A549 (cell line): ENCODE data around the gene GPX4. TPM values are rescaled to one million over a fixed set of nuclear protein-coding genes. Genes with fewer than 3 reads are reported as not detected.
A peak's percentile ranks its signal among the peaks of the same experiment; 100 is the strongest.

Source experiments
- ATAC-seq, 2 experiments: fragments of 200-7000 bp in 1 of 2; fragments of >200 bp in 1 of 2; cut with Nextera tagmentation in 1 of 2; cut with Tn5 transposase in 1 of 2; 3 replicates each; pipeline versions ENCODE4 v1.8.0 to v1.9.1; 2018 to 2020; ENCODE audit warnings: mild to moderate bottlenecking in 1 of 2, moderate library complexity in 1 of 2
- CTCF ChIA-PET: fragments of 300-600 bp; sonication (Branson Sonifier 250); formaldehyde crosslinking; extraction: SDS; loops from one replicate; lab custom pipeline; 2021; ENCODE audit warnings: antibody characterized with exemption, inconsistent platforms; lab: Yijun Ruan, JAX
- POLR2A ChIA-PET: fragments of 350-600 bp; formaldehyde crosslinking; extraction: SDS; loops from one replicate; lab custom pipeline; 2021; ENCODE audit warnings: antibody characterized with exemption, inconsistent platforms; lab: Yijun Ruan, JAX
- DNase-seq, 2 experiments: peaks; one replicate each; pipeline versions ENCODE4 v3.0.0 to v3.0.0-alpha.2; 2011 to 2016; ENCODE audit warnings: low read depth in 1 of 2, low spot score in 1 of 2
- FAIRE-seq: peaks from 2 replicates; lab custom pipeline; 2011; peaks lifted over from hg19 to GRCh38; lab: Jason Lieb, UNC
- H3K27ac ChIP-seq, 2 experiments: fragments of >200 bp; sonication (Bioruptor Twin); formaldehyde crosslinking; 3 replicates each; pipeline ENCODE4 v1.5.1; 2016 to 2017
- H3K4me1 ChIP-seq: fragments of >200 bp; sonication (Bioruptor Twin); formaldehyde crosslinking; 3 replicates; pipeline ENCODE4 v1.6.1; 2016
- H3K4me2 ChIP-seq: fragments of >200 bp; sonication (Bioruptor Twin); formaldehyde crosslinking; 3 replicates; pipeline ENCODE4 v1.6.1; 2016
- H3K4me3 ChIP-seq: fragments of >200 bp; sonication (Bioruptor Twin); formaldehyde crosslinking; 3 replicates; pipeline ENCODE4 v1.5.1; 2016
- H3K9me3 ChIP-seq: fragments of >200 bp; sonication (Bioruptor Twin); formaldehyde crosslinking; 3 replicates; pipeline ENCODE4 v1.6.1; 2016
- CHD4 ChIP-seq: fragments of 200-600 bp; sonication (generic); IDR thresholded peaks from 2 replicates; pipeline ENCODE4 v1.6.1; 2016; ENCODE audit warnings: antibody characterized with exemption, mild to moderate bottlenecking, borderline replicate concordance
- EHF ChIP-seq: fragments of 250-450 bp; sonication (Bioruptor Pico); IDR thresholded peaks from 2 replicates; pipeline ENCODE4 v1.5.0; 2020; ENCODE audit warnings: mild to moderate bottlenecking
- EP300 ChIP-seq, 2 experiments: fragments of >200 bp; sonication (Bioruptor Twin); formaldehyde crosslinking; IDR thresholded peaks; 2 replicates in 1 of 2; 3 replicates in 1 of 2; pipeline ENCODE4 v1.6.1; 2016 to 2017
- HOXA7 ChIP-seq: fragments of 250-450 bp; sonication (Bioruptor Pico); IDR thresholded peaks from 2 replicates; pipeline ENCODE4 v1.5.0; 2020; ENCODE audit warnings: mild to moderate bottlenecking, moderate library complexity
- KDM1A ChIP-seq: fragments of 200-600 bp; sonication (generic); IDR thresholded peaks from 2 replicates; pipeline ENCODE4 v1.6.1; 2016; ENCODE audit warnings: low read depth, mild to moderate bottlenecking
- MAFK ChIP-seq: fragments of 450-650 bp; IDR thresholded peaks from 2 replicates; pipeline ENCODE4 v1.6.1; 2014; ENCODE audit not compliant: partially characterized antibody
- MAZ ChIP-seq: fragments of 150-350 bp; IDR thresholded peaks from 2 replicates; pipeline ENCODE4 v1.6.1; 2014; ENCODE audit warnings: antibody characterized with exemption, low read depth, low read length, borderline replicate concordance
- NPAS2 ChIP-seq: fragments of 250-450 bp; sonication (Bioruptor Pico); IDR thresholded peaks from 2 replicates; pipeline ENCODE4 v1.8.0; 2022; ENCODE audit warnings: mild to moderate bottlenecking, moderate library complexity, borderline replicate concordance
- RARB ChIP-seq: fragments of 250-450 bp; sonication (Bioruptor Pico); IDR thresholded peaks from 2 replicates; pipeline ENCODE4 v1.8.0; 2021; ENCODE audit warnings: mild to moderate bottlenecking, moderate library complexity
- TFCP2L1 ChIP-seq: fragments of 250-450 bp; sonication (Bioruptor Pico); IDR thresholded peaks from 2 replicates; pipeline ENCODE4 v1.5.0; 2021; ENCODE audit warnings: mild to moderate bottlenecking
- TP53 ChIP-seq: fragments of 250-450 bp; sonication (Bioruptor Pico); IDR thresholded peaks from 2 replicates; pipeline ENCODE4 v1.5.0; 2021; ENCODE audit warnings: mild to moderate bottlenecking, moderate library complexity
- ZSCAN20 ChIP-seq: fragments of 250-450 bp; sonication (Bioruptor Pico); IDR thresholded peaks from 2 replicates; pipeline ENCODE4 v1.8.0; 2022; ENCODE audit warnings: mild to moderate bottlenecking, moderate library complexity
- WGBS: methylation state at CpG from one replicate; pipeline ENCODE4 v1.1.6; 2017; ENCODE audit errors: missing lambda C conversion rate; 5-methylcytosine and 5-hydroxymethylcytosine counted together
- polyA plus RNA-seq, 4 experiments: library from polyadenylated mRNA; depleted of rRNA in 3 of 4; stranded (reverse); fragments of >200 nt; fragmentation: RNase III in 1 of 4; extraction: RNeasy Plus Mini Kit Qiagen cat#74134 plus additional on column Dnase treatment in 1 of 4; gene quantifications; 2 replicates in 3 of 4; 3 replicates in 1 of 4; pipeline ENCODE4 v1.2.3, GENCODE V29; 2011 to 2017
- TF ChIP-seq, protein P1 (sequence below): fragments of 250-450 bp; sonication (Bioruptor Pico); IDR thresholded peaks from 2 replicates; pipeline ENCODE4 v1.5.0; 2020; ENCODE audit warnings: low read depth, mild to moderate bottlenecking, moderate library complexity
- TF ChIP-seq, protein P2 (sequence below): IDR thresholded peaks from 2 replicates; pipeline ENCODE4 v1.6.1; 2012

GPX4 gene
- polyA plus RNA-seq, 2 of the 4 experiments (the other 2 are of a cell fraction) = 248 to 394 TPM

DNA sequence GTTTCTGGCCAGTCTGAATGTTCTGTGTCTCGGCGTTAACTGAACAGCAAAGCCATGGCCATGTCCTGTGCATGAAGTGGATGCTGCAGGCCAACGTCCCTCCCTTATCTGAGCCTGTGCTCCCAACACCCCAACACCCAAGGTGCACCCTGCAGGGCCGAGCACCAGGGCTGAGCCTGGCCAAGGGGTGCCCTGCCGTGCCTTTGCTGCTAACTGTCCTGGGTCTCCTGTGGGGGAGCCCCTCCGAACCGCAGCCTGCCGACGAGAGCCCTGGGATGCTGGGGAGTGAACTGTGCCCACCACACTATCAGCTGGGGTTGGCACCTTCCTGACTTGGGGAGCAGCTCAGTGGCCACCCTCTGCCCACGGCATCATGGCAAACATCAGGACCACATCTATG lies 17.6 kb downstream of the GPX4 start:
- no peak overlapping the region for H3K27ac ChIP-seq
- CTCF ChIA-PET = interaction anchor here (1.3 kb wide), 1 partner anchor 8 kb away, joined by 5 read pairs; no protein-coding TSS in a partner anchor
- TF ChIP-seq RARB (CRISPR knock-in tag) (no peak), EHF (no peak), HOXA7 (CRISPR knock-in tag) (no peak), TFCP2L1 (no peak), EP300 (IDR thresholded peaks at IDR 0.05) (no peak), KDM1A (no peak), TP53 (CRISPR knock-in tag) (no peak), ZSCAN20 (no peak), MAZ (no peak)
- TF ChIP-seq, protein P1, sequence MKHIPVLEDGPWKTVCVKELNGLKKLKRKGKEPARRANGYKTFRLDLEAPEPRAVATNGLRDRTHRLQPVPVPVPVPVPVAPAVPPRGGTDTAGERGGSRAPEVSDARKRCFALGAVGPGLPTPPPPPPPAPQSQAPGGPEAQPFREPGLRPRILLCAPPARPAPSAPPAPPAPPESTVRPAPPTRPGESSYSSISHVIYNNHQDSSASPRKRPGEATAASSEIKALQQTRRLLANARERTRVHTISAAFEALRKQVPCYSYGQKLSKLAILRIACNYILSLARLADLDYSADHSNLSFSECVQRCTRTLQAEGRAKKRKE = no peak
- no peak overlapping the region for H3K4me3 ChIP-seq
- H3K9me3 ChIP-seq = no peaks in the 10 kb centered on the region
- no peak overlapping the region for H3K4me2 ChIP-seq
- POLR2A ChIA-PET = interaction anchor here (1.3 kb wide), 1 partner anchor 17 kb away, joined by 3 read pairs; the partner anchor contains the start of gene GPX4
- FAIRE-seq = no peak
- H3K4me1 ChIP-seq = peaks cover 4% of the 10 kb centered on the region; the same call in 2 of the 3 replicates
- 98% methylated on average over 4 of the region's 10 CpGs for WGBS
- ATAC-seq = no peak
- no peak for DNase-seq

DNA sequence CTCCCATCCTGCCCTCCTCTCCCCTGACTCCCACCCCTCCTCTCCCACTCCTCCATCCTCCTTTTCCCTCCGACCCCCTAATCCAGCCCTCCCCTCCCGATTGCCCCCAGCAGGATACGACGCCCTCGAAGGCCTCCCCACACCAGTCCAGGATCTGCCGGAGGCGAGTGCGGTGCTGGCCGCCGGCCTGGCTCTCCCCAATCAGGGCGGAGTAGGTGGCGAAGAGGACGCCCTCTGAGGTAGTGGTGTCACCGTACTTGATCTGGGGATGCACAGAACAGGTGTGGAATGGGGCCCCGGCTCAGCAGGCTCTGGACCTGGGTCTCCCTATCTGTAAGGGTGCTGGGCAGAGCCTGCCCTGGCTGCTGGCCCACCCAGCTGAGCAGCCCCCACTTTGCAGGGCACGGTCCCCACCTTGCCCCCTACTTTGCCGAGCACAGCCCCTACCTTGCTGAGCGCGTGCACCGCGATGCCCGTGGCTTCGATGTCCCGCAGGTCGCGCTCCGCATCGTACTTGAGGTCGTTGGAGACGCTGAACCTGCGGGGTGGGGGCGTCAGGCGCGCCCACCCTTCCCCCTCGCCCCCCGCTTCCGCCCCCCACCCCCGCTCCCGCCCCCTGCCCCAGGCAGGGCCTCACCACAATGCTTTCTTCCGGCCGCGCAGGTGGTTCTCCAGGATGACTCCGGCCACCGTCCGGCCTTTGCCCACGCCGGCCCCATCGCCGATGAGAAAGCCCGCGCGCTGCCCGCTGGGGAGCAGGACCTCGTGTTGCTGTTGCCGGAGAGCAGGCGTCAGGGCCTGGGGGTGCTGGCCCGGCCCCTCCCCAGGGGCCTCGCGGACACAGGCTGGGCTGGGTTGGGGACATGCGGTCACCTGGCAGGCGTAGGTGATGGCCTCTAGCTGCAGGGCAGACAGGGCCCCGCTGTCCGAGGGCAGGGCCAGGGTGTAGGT lies 18.5 kb downstream of the GPX4 start:
- FAIRE-seq = no peak
- no peak overlapping the region for H3K4me2 ChIP-seq
- no peak for TF ChIP-seq NPAS2
- no peak for ATAC-seq
- CTCF ChIA-PET = interaction anchor here (0.7 to 4.5 kb wide), 4 partner anchors 9 to 71 kb away, joined by 3 to 29 read pairs (median 8); no protein-coding TSS in a partner anchor
- no peak overlapping the region for H3K27ac ChIP-seq
- no peak for DNase-seq
- no peaks in the 10 kb centered on the region for H3K9me3 ChIP-seq
- no peak overlapping the region for H3K4me3 ChIP-seq
- 94% methylated on average over 27 of the region's 63 CpGs for WGBS
- POLR2A ChIA-PET = interaction anchor here (0.7 to 1.0 kb wide), 2 partner anchors 33 to 44 kb away, joined by 3 read pairs; no protein-coding TSS in a partner anchor
- H3K4me1 ChIP-seq = peaks cover 9% of the 10 kb centered on the region; the same call in 2 of the 3 replicates

DNA sequence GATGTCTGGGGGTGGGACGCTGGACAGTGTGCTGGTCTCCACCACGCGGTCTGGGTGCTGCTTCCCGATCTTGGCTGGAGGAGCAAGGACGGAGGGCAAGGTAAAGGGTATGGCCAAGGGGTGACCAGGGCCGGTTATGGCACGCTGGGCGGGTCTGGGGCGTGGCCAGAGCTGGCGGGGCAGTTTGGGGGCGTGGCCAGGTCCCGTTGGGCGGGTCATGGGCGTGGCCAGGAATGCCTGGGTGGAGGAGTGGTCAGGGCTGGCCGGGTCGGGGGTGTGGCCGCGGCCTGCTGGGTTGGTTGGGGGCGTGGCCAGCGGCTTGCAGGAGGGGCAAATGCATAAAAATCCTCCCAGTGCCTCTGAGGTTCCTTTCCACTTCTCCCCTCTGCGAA lies 19.2 kb downstream of the GPX4 start:
- H3K27ac ChIP-seq = no peak overlapping the region
- no peak overlapping the region for H3K4me2 ChIP-seq
- no peak overlapping the region for H3K4me3 ChIP-seq
- DNase-seq (peak in 1 of 2 experiments; percentile 84), ATAC-seq (peak; percentile 38 to 82; a peak in 4 of 6 replicates), FAIRE-seq (no peak)
- WGBS = 2% methylated on average over 9 of the region's 21 CpGs
- no peaks in the 10 kb centered on the region for H3K9me3 ChIP-seq
- POLR2A ChIA-PET = interaction anchor here (0.7 to 1.0 kb wide), 2 partner anchors 33 to 44 kb away, joined by 3 read pairs; no protein-coding TSS in a partner anchor
- peaks cover 9% of the 10 kb centered on the region; the same call in 2 of the 3 replicates for H3K4me1 ChIP-seq
- CTCF ChIA-PET = interaction anchor here (0.7 to 4.5 kb wide), 4 partner anchors 8 to 70 kb away, joined by 3 to 29 read pairs (median 8); no protein-coding TSS in a partner anchor
- TF ChIP-seq, protein P2, sequence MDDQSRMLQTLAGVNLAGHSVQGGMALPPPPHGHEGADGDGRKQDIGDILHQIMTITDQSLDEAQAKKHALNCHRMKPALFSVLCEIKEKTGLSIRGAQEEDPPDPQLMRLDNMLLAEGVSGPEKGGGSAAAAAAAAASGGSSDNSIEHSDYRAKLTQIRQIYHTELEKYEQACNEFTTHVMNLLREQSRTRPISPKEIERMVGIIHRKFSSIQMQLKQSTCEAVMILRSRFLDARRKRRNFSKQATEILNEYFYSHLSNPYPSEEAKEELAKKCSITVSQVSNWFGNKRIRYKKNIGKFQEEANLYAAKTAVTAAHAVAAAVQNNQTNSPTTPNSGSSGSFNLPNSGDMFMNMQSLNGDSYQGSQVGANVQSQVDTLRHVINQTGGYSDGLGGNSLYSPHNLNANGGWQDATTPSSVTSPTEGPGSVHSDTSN = peak; percentile 84; the same call in 1 of the 2 replicates
- no peak for TF ChIP-seq MAFK

DNA sequence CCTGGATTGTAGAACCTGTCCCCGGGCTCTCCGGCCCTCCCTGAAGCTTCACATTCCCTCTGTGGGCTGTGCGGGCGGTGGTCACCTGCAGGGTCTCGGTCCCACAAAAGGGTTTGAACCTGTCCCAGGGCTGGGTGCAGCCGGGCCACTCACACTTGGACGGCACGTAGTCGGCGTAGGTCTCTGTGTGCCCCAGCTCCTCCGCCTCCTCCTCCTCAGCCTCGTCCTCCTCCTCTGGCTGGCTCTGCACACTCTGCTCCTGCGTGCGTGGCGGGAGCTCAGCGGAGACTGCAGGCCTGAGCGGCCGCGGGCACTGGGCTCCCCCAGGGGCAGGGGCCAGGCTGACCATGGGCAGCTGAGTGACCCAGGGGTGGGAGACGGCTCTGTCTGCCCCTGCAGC lies 19.6 kb downstream of the GPX4 start:
- ChIA-PET CTCF (interaction anchor here (0.7 to 4.5 kb wide), 4 partner anchors 8 to 70 kb away, joined by 3 to 29 read pairs (median 8); no protein-coding TSS in a partner anchor), POLR2A (interaction anchor here (1.0 kb wide), 1 partner anchor 32 kb away, joined by 3 read pairs; no protein-coding TSS in a partner anchor)
- peaks cover 9% of the 10 kb centered on the region; the same call in 2 of the 3 replicates for H3K4me1 ChIP-seq
- no peak for FAIRE-seq
- H3K9me3 ChIP-seq = no peaks in the 10 kb centered on the region
- peak; percentile 3 to 9; a peak in 3 of 6 replicates for ATAC-seq
- TF ChIP-seq CHD4 (no peak), ZSCAN20 (no peak)
- no peak overlapping the region for H3K4me3 ChIP-seq
- H3K27ac ChIP-seq = peak overlapping the region in 1 of 2 experiments; percentile 56; a peak in 2 of 6 replicates
- no peak for DNase-seq
- H3K4me2 ChIP-seq = no peak overlapping the region
- WGBS = 94% methylated on average over 13 of the region's 20 CpGs
